GM18505 (cell line): ENCODE measurements around the gene MRPS15.

Experiments
- ATAC-seq: cut with Tn5 transposase; IDR thresholded peaks from one replicate; pipeline ENCODE4 v1.9.1; 2021; ENCODE audit not compliant: unreplicated experiment
- POLR2A ChIP-seq: IDR thresholded peaks from 4 replicates; pipeline ENCODE4 v1.6.1; 2011; ENCODE audit warnings: borderline replicate concordance; ENCODE audit not compliant: insufficient read depth, insufficient read length; ENCODE audit errors: extremely low read depth

The MRPS15 gene

GRCh38 chr1:36414384-36414783 is 49.8 kb downstream of the MRPS15 start:
- no peak for ATAC-seq
- no peak for TF ChIP-seq POLR2A

DNA sequence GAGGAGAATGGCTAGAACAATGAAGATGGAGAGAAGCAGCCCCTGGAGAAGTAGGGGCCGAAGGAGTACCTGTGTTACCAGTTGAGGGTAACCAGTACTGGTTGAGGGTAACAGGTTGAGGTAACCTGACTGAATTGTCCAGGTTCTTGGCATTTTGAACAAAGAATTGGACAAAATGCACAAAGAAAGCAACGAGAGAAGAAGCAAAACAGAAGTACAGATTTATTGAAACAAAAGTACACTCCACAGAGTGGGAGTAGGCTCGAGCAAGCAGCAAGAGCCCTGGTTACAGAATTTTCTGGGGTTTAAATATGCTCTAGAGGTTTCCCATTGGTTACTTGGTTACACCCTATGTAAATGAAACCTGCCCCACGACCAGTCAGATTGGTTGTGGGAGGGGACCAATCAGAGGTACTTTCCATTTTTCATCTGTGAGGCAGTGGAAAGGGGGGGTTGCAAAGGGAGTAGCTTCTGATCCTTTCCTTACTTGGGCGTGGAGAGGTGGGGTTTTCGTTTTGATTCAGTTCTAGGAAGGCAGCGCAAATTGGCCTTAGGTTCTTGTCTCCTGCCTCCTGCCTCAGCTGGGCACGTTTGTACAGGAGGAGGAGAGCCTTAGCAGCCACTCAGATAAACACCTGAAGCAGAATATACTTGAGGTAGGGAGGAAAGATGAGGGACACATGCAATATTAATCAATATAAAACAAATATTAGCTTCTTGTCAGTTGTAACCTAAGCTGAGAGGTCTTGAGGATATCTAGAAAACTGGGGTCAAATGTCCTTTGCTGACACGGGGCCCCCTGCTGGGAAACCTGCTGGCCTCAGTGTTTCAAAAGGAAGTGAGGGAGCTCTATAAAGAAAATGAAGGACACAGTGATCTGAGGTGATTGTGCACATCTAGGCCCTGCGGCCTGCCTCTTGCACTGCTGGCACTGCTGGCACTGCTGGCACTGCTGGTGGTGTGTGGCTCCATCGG is 52.2 kb downstream of the MRPS15 start:
- no peak for TF ChIP-seq POLR2A
- no peak for ATAC-seq

- no peak for TF ChIP-seq POLR2A
- ATAC-seq, result no peak
These were observed 55.7 kb downstream of the MRPS15 start for GRCh38 chr1:36408479-36408878.

- ATAC-seq, result no peak
- TF ChIP-seq POLR2A, result no peak
These were observed 57.7 kb downstream of the MRPS15 start for GRCh38 chr1:36406440-36406839.
